ENCODE data around the gene EIF4EBP2.

- TF ChIP-seq CTCF (IDR thresholded peaks at IDR 0.05) (no peak), POLR2A (IDR thresholded peaks at IDR 0.05) (no peak)
Observed at GRCh38 chr10:70380350-70381135, 23.4 kb upstream of the EIF4EBP2 start.

Measured in thyroid gland (tissue), 4 donors.